ENCODE results near the gene RNASE12.

DNA sequence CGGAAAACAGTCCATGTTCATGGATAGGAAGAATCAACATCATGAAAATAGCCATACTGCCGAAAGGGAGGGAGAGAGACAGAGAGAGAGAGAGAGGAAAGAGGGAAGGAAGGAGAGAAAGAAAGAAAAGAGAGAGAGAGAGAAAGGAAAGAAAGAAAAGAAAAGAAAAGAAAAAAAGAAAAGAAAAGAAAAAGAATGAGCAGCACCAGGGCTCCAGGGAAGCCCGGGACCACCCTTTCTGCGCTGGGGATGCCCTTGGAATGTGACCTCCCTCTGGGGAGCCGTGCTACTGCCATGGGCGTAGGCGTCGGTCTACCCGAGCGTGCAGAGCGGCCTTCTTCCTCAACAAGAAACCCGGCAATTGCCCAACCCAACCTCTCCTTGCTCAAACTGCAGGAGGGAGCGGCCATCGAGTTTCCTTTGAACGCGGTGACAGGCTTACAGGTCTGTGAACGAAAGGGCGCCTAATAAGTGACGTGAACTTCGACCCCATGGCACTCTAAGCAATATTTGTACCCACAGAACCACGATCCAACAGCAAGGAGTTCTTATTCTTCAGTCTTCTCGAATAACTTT, 33.4 kb upstream of the RNASE12 start:
- no peak for TF ChIP-seq GATA2 (IDR thresholded peaks at IDR 0.05; ENCODE audit: low read depth, low read length)
- no peak for TF ChIP-seq GATA3 (IDR thresholded peaks at IDR 0.05; ENCODE audit: low read depth, low read length)
